Spleen (tissue), 11 donors: ENCODE data around the gene ZNF714. TPM values are rescaled to one million over a fixed set of nuclear protein-coding genes. Genes with fewer than 3 reads are reported as not detected.
A peak's percentile ranks its signal among the peaks of the same experiment; 100 is the strongest.
"Not testable (repeated sequence)": the region's sequence is repeated elsewhere in the genome, so short reads cannot be mapped to it uniquely, and the experiment has no call there.

ENCODE experiments used
- DNase-seq: peaks from one replicate; pipeline ENCODE4 v3.0.0-alpha.2; 2020
- H3K27ac ChIP-seq, 8 donors: fragments of 200-600 bp; sonication (generic) in 7 of 8; 1 replicate in 4 of 8; 2 replicates in 4 of 8; pipeline versions ENCODE4 v1.5.0 to v1.8.0; 2016 to 2021; ENCODE audit warnings: inconsistent platforms in 4 of 8, mild to moderate bottlenecking in 4 of 8, moderate library complexity in 1 of 8
- H3K27me3 ChIP-seq, 7 donors: fragments of 200-600 bp; sonication (generic) in 6 of 7; replicated peaks in 1 of 7; 1 replicate in 4 of 7; 2 replicates in 3 of 7; pipeline versions ENCODE4 v1.5.0 to v1.8.0; 2016 to 2021; ENCODE audit warnings: inconsistent platforms in 3 of 7, mild to moderate bottlenecking in 1 of 7
- H3K36me3 ChIP-seq, 6 donors: fragments of 200-600 bp; sonication (generic) in 5 of 6; 1 replicate in 4 of 6; 2 replicates in 2 of 6; pipeline versions ENCODE4 v1.5.0 to v1.8.0; 2016 to 2021; ENCODE audit warnings: inconsistent platforms in 2 of 6
- H3K4me1 ChIP-seq, 6 donors: fragments of 200-600 bp; sonication (generic) in 5 of 6; 1 replicate in 3 of 6; 2 replicates in 3 of 6; pipeline versions ENCODE4 v1.5.0 to v1.8.0; 2016 to 2021; ENCODE audit warnings: inconsistent platforms in 3 of 6
- H3K4me3 ChIP-seq, 8 donors: fragments of 200-600 bp; sonication (generic) in 7 of 8; 1 replicate in 4 of 8; 2 replicates in 4 of 8; pipeline versions ENCODE4 v1.5.0 to v1.8.0; 2016 to 2021; ENCODE audit warnings: inconsistent platforms in 4 of 8, mild to moderate bottlenecking in 4 of 8, moderate library complexity in 2 of 8
- H3K9me3 ChIP-seq, 8 donors: fragments of 200-600 bp; sonication (generic) in 7 of 8; 1 replicate in 4 of 8; 2 replicates in 4 of 8; pipeline versions ENCODE4 v1.5.0 to v1.8.0; 2016 to 2021; ENCODE audit warnings: inconsistent platforms in 4 of 8
- POLR2A ChIP-seq, 3 donors: fragments of 450-650 bp; IDR thresholded peaks; one replicate each; pipeline ENCODE4 v1.5.1; 2017; ENCODE audit warnings: antibody characterized with exemption in 3 of 3, mild to moderate bottlenecking in 1 of 3
- POLR2AphosphoS5 ChIP-seq, 3 donors: sonication (generic); formaldehyde crosslinking; IDR thresholded peaks; one replicate each; pipeline ENCODE4 v1.5.1; 2017; ENCODE audit warnings: antibody characterized with exemption in 3 of 3
- WGBS, 5 donors: extraction: QIAGEN DNeasy Blood & Tissue Kit in 3 of 5; methylation state at CpG; one replicate each; pipeline versions ENCODE4 v1.1.5 to v1.1.7; 2013 to 2018; 5-methylcytosine and 5-hydroxymethylcytosine counted together
- intact Hi-C: fragments of 100-400 bp; cut with DNase I; formaldehyde crosslinking; loops from one replicate; pipeline ENCODE4 v1.15.0; 2023; ENCODE audit warnings: low total_unique reads
- polyA plus RNA-seq, 3 donors: library from polyadenylated mRNA; stranded (reverse); fragments of 200-250 nt; gene quantifications; one replicate each; pipeline ENCODE4 v1.2.1, GENCODE V29; 2013
- total RNA-seq, 7 donors: library from RNA; depleted of rRNA in 3 of 7; stranded (reverse); fragments of >200 nt in 3 of 7; fragmentation: NEBNext Ultra II Directional in 4 of 7; extraction: Animal tissue kit (Norgen Biotek cat#: 25700) in 4 of 7; gene quantifications; one replicate each; pipeline versions ENCODE4 v1.1.0 to v1.2.1, GENCODE V29; 2016 to 2021
- TF ChIP-seq, protein P1 (sequence below), 11 experiments: fragments of 200-600 bp in 7 of 11; fragments of 450-650 bp in 4 of 11; sonication (generic) in 4 of 11; IDR thresholded peaks in 8 of 11; conservative IDR thresholded peaks in 3 of 11; 1 replicate in 7 of 11; 2 replicates in 4 of 11; pipeline versions ENCODE4 v1.4.0 to v1.8.0; 2016 to 2021; ENCODE audit warnings: antibody characterized with exemption in 11 of 11, inconsistent platforms in 4 of 11, mild to moderate bottlenecking in 1 of 11
- donor health status: healthy with polysubstance abuse.
- donor health status: DM: no; HTN: no; CAD: no; lungs with moderate emphysema.
- donor health status: DM: no; HTN: no; CAD: no.
- donor health status: Bipolar disorder and iron deficiency.
- donor health status: healthy.
- donor health status: DM: no; HTN: no; CAD: no.
- donor health status: DM: yes; HTN: yes; CAD: no.

Gene ZNF714
- total and polyA plus RNA-seq, 10 donors = 1.2 to 23.7 (median 8.1) TPM

- no peaks in the 10 kb centered on the region for H3K36me3 ChIP-seq
- DNase-seq = no peak
- H3K27me3 ChIP-seq = no peaks in the 10 kb centered on the region
- H3K27ac ChIP-seq = no peak overlapping the region
- peaks cover 0 to 1% (median 0%) of the 10 kb centered on the region in 8 donors for H3K9me3 ChIP-seq
- WGBS, 5 donors = 81 to 87% (median 86%) methylated on average over 7 to 8 of the region's 8 CpGs
- intact Hi-C loops = no loop called here
- no peak for TF ChIP-seq POLR2A (IDR thresholded peaks at IDR 0.05)
- TF ChIP-seq, protein P1, sequence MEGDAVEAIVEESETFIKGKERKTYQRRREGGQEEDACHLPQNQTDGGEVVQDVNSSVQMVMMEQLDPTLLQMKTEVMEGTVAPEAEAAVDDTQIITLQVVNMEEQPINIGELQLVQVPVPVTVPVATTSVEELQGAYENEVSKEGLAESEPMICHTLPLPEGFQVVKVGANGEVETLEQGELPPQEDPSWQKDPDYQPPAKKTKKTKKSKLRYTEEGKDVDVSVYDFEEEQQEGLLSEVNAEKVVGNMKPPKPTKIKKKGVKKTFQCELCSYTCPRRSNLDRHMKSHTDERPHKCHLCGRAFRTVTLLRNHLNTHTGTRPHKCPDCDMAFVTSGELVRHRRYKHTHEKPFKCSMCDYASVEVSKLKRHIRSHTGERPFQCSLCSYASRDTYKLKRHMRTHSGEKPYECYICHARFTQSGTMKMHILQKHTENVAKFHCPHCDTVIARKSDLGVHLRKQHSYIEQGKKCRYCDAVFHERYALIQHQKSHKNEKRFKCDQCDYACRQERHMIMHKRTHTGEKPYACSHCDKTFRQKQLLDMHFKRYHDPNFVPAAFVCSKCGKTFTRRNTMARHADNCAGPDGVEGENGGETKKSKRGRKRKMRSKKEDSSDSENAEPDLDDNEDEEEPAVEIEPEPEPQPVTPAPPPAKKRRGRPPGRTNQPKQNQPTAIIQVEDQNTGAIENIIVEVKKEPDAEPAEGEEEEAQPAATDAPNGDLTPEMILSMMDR (IDR thresholded peaks at IDR 0.05 in 8 of 11, conservative IDR thresholded peaks at IDR 0.05 in 3 of 11) = no peak
- no peak for TF ChIP-seq POLR2AphosphoS5 (IDR thresholded peaks at IDR 0.05)
- no peak overlapping the region for H3K4me3 ChIP-seq
- H3K4me1 ChIP-seq = no peaks in the 10 kb centered on the region
These were observed 53.4 kb downstream of the ZNF714 start for GRCh38 chr19:21135433-21135832.

DNA sequence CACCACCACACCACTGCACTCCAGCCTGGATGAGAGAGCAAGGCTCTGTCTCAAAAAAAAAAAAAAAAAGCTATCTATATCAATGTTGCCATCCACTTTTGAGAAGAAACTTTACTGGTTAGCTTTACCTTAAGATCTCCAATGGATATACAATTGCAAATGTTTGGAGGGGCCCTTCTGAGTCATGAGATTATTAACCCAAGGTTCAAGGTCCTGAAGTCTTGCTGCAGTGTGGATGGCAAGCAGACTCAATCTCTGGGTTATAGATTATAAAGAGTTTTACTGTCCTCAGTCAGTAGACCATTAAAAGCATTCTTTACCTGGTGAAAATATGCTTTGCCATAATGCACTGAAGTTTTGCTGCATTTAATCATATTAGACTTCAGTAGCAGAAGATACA is 56.1 kb downstream of the ZNF714 start:
- no peak for TF ChIP-seq POLR2AphosphoS5 (IDR thresholded peaks at IDR 0.05)
- no peak for TF ChIP-seq POLR2A (IDR thresholded peaks at IDR 0.05)
- TF ChIP-seq, protein P1 (IDR thresholded peaks at IDR 0.05 in 8 of 11, conservative IDR thresholded peaks at IDR 0.05 in 3 of 11) = no peak
- no peak for DNase-seq
- no peaks in the 10 kb centered on the region for H3K27me3 ChIP-seq
- no peaks in the 10 kb centered on the region for H3K36me3 ChIP-seq
- no peak overlapping the region for H3K4me3 ChIP-seq
- no peaks in the 10 kb centered on the region for H3K9me3 ChIP-seq
- no peak overlapping the region for H3K27ac ChIP-seq
- intact Hi-C loops = no loop called here
- H3K4me1 ChIP-seq = peaks cover 0 to 18% (median 16%) of the 10 kb centered on the region in 6 donors

DNA sequence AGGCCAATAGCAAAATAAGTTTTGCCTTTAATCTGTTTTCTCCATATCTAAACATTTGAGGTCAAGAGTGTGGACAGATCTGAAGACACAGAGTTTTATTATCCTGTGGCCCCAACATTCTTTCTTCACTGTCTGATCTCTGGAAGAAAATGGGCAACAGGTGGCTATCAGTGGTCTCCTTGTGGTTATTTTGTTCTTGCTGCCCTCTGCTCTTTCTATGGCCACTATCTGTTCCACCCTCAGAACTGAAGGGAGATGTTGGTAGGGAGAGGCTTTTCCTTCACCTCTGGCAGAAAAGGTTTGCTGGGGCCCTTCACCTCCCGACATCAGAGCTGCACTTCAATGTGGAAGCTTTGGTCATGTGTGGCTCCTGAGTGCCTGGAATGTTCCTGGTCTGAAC is 59.0 kb downstream of the ZNF714 start:
- H3K27me3 ChIP-seq, H3K4me3 ChIP-seq, DNase-seq, intact Hi-C loops, H3K9me3 ChIP-seq: not testable (repeated sequence)
- H3K27ac ChIP-seq = peak overlapping the region in 2 of 8 donors; percentile 84 to 87
- peaks cover 0 to 26% (median 19%) of the 10 kb centered on the region in 6 donors for H3K36me3 ChIP-seq
- 88 to 96% (median 92%) methylated on average over 1 of the region's 1 CpG for WGBS, 5 donors
- peaks cover 0 to 32% (median 22%) of the 10 kb centered on the region in 6 donors for H3K4me1 ChIP-seq

DNA sequence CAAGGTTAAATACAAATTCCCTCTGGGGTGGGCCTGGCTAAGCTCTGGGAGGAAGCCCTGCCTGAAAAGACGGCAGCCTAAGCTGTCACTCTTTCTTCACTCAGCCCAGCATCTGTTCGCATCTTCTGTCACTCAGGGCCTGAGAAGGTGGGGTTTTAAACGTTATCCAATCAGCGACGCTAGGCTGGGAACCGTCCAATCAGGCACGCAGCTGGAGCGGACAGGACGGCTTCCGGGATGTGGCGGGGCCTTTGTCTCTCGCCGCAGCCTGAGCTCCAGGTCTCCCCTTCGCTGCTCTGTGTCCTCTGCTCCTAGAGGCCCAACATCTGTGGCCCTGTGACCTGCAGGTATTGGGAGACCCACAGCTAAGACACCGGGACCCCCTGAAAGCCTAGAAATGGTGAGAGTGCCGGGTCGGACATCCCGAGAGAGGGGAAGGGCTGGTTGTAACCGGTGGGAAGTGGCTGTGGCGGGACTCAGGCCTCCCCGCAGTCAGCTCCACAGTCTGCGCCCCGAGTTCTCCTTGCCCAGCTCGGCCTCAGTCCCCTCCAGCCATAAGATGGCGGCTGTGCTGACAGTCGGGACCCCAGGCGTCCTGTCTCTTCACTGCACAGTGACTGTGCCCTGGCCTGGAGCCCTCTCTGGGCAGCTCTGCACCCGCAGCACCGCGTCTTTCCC is 59.9 kb downstream of the ZNF714 start, which contains the start of gene ZNF431:
ZNF431 (plus strand) TSS at position 254 of the 678 bp plus-strand sequence; CDS start at position 398, 144 bp downstream.
- peak; percentile 94 for DNase-seq
- Histone ChIP-seq H3K4me1 (peaks cover 0 to 32% (median 22%) of the 10 kb centered on the region in 6 donors), H3K9me3 (peaks cover 0 to 4% (median 0%) of the 10 kb centered on the region in 8 donors), H3K36me3 (peaks cover 0 to 35% (median 28%) of the 10 kb centered on the region in 6 donors), H3K27me3 (no peaks in the 10 kb centered on the region), H3K4me3 (peak within 1 kb of the TSS; percentile 54 to 90 (median 70)), H3K27ac (peak within 1 kb of the TSS; percentile 58 to 89 (median 84))
- WGBS, 5 donors = 0 to 1% (median 0%) methylated on average over 18 to 30 of the region's 30 CpGs
- intact Hi-C loops = no loop called here
- TF ChIP-seq POLR2AphosphoS5 (IDR thresholded peaks at IDR 0.05) = peak; percentile 91 to 92 (median 92)
- TF ChIP-seq, protein P1 (IDR thresholded peaks at IDR 0.05 in 8 of 11, conservative IDR thresholded peaks at IDR 0.05 in 3 of 11) = no peak
